ENCODE results near the gene LRBA.

LRBA gene

GRCh38 chr4:150302553-150302952 is 712.5 kb downstream of the LRBA start:
- DNase-seq = peak; percentile 15 to 35

- DNase-seq = no peak
Measured at GRCh38 chr4:150299816-150300215, 715.3 kb downstream of the LRBA start.

GRCh38 chr4:150297861-150298474 is 717.1 kb downstream of the LRBA start:
- DNase-seq = peak; percentile 15 to 42

GRCh38 chr4:150289881-150290280 is 725.2 kb downstream of the LRBA start:
- DNase-seq = no peak

- DNase-seq = no peak
Measured at GRCh38 chr4:150289198-150289597, 725.9 kb downstream of the LRBA start.

GRCh38 chr4:150286656-150287055 is 728.4 kb downstream of the LRBA start:
- no peak for DNase-seq

GRCh38 chr4:150283689-150284088 is 731.4 kb downstream of the LRBA start:
- DNase-seq = no peak

- DNase-seq = no peak
Measured at GRCh38 chr4:150280975-150281374, 734.1 kb downstream of the LRBA start.

GRCh38 chr4:150280081-150280895 is 734.8 kb downstream of the LRBA start:
- no peak for DNase-seq

GRCh38 chr4:150278206-150278605 is 736.9 kb downstream of the LRBA start:
- DNase-seq = no peak

GRCh38 chr4:150268444-150268843 is 746.6 kb downstream of the LRBA start:
- DNase-seq = no peak

- DNase-seq = no peak
Measured at GRCh38 chr4:150265806-150266205, 749.3 kb downstream of the LRBA start.

- no peak for DNase-seq
Measured at GRCh38 chr4:150264595-150265161, 750.4 kb downstream of the LRBA start.

GRCh38 chr4:150262611-150263010 is 752.5 kb downstream of the LRBA start:
- DNase-seq = no peak

GRCh38 chr4:150261571-150261970 is 753.5 kb downstream of the LRBA start:
- DNase-seq = no peak

- DNase-seq = no peak
Measured at GRCh38 chr4:150259861-150260567, 755.1 kb downstream of the LRBA start.

GRCh38 chr4:150258569-150258968 is 756.5 kb downstream of the LRBA start:
- DNase-seq = no peak

- DNase-seq = no peak
Measured at GRCh38 chr4:150256841-150257730, 758.0 kb downstream of the LRBA start.

GRCh38 chr4:150256225-150256620 is 758.9 kb downstream of the LRBA start:
- no peak for DNase-seq

GRCh38 chr4:150255610-150256224 is 759.4 kb downstream of the LRBA start:
- no peak for DNase-seq

- DNase-seq = no peak
Measured at GRCh38 chr4:150253965-150254630, 761.0 kb downstream of the LRBA start.

All from stimulated activated CD4-positive, alpha-beta T cell treated with anti-CD3 and anti-CD28 coated beads, Interleukin-2, amount 100 ng/mL, for 48 hours (primary cell).